GM19452 (cell line): ENCODE measurements around the gene BRIP1.
"Not testable (repeated sequence)": the region's sequence is repeated elsewhere in the genome, so short reads cannot be mapped to it uniquely, and the experiment has no call there.

Source experiments
- ATAC-seq: cut with Tn5 transposase; IDR thresholded peaks from one replicate; pipeline ENCODE4 v1.9.1; 2021; ENCODE audit not compliant: unreplicated experiment

Gene BRIP1

DNA sequence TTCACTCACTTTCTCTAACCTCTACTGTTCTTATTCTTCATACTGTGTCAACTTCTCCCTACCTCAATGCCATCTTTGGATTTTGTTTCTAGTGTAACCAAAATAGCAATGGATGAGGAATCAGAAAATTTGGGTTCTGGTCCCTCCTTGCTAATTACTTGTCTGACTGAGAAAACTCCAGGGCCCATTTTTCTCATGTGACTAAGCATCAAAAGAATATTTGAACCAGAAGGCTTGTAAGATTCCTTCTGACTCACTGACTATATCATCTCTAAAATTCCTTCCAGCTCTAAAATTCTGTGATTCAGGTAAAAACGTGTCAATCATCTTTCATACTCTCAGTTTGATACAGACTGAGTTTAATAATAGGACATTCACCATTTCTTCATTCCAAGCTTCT is 57.9 kb downstream of the BRIP1 start:
- no peak for ATAC-seq

- no peak for ATAC-seq
Measured at GRCh38 chr17:61803796-61804195, 59.5 kb downstream of the BRIP1 start.

DNA sequence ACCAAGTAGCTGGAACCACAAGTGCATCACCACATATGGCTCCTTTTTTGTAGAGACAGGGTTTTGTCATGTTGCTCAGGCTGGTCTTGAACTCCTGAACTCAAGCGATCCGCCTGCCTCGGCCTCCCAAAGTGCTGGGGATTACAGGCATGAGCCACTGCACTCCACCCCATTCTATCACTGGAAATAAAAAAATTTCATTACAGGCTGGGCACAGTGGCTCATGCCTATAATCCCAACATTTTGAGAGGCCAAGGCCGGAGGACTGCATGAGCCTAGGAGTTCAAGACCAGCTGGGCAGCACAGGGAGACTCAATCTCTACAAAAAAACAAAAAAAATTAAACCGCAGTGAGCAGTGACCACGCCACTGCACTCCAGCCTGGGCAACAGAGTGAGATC is 60.1 kb downstream of the BRIP1 start:
- ATAC-seq = no peak

DNA sequence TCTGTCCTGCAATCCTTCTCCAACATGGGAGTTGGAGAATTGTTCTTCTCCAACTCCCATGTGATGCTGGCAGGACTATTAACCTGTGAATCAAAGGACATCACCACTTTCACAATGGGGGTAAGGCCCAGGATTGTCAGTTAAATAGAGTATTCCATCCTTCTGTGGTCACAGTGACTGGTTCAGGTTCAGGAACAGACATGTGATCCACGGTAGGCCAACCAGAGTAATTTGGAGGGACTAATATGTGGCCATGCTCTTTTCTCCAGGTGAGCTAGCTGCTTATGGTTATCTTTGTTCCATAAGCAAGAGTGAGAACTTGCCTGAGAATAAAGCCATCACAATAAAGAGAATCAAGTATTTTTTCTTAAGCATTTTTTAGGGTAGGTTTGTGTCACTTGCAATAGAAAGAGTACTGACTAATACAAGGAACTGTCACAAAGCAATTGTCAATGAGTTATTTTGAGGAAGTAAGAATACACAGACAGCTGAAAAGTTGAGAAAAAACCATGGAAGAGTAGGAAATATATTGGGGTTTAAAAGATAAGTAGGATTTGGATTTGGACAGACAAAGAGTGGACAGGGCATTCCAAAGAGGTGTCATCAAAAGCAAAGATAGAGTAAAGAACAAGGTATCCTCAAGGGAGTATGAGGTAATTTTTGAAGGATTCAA is 63.4 kb downstream of the BRIP1 start:
- ATAC-seq = no peak

- ATAC-seq = no peak
Measured at GRCh38 chr17:61797283-61797682, 66.0 kb downstream of the BRIP1 start.

GRCh38 chr17:61795546-61795945 is 67.8 kb downstream of the BRIP1 start:
- no peak for ATAC-seq

GRCh38 chr17:61794792-61795191 is 68.5 kb downstream of the BRIP1 start:
- ATAC-seq = no peak

DNA sequence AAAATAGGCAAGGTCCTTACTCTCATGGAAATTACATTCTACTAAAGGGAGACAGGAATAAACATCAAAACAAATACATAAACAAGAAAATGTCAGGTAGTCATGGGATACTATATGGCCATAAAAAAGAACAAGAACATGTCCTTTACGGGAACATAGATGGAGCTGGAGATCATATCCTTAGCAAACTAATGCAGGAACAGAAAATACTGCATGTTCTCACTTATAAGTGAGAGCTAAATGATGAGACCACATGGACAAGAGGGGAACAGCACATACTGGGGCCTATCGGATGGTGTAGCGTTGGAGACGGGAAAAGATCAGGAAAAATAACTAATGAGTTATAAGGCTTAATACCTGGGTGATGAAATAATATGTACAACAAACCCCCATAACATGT is 69.1 kb downstream of the BRIP1 start:
- ATAC-seq = no peak

DNA sequence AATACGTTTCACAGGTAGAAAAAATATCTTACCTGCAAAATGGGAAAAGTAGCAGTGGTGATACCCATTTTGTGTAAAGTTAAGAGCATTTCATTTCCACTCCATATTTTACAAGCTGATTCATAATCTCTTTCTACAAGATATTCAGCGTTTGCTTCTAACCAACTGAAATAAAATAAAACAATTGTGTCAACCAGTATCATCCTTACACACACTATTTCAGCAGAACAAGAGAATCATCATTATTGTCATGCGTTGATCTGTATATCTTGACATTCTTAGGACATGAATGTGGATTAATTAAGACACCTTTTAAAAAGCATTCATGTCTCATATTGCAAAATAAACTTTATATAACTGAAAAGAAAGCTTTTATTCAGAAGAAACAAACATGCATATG is 69.8 kb downstream of the BRIP1 start:
- no peak for ATAC-seq

- ATAC-seq = no peak
Measured at GRCh38 chr17:61789872-61790271, 73.5 kb downstream of the BRIP1 start.

GRCh38 chr17:61786088-61786487 is 77.2 kb downstream of the BRIP1 start:
- ATAC-seq = no peak

GRCh38 chr17:61784510-61784909 is 78.8 kb downstream of the BRIP1 start:
- no peak for ATAC-seq

GRCh38 chr17:61783556-61784304 is 79.6 kb downstream of the BRIP1 start:
- no peak for ATAC-seq

- no peak for ATAC-seq
Measured at GRCh38 chr17:61783120-61783519, 80.2 kb downstream of the BRIP1 start.

DNA sequence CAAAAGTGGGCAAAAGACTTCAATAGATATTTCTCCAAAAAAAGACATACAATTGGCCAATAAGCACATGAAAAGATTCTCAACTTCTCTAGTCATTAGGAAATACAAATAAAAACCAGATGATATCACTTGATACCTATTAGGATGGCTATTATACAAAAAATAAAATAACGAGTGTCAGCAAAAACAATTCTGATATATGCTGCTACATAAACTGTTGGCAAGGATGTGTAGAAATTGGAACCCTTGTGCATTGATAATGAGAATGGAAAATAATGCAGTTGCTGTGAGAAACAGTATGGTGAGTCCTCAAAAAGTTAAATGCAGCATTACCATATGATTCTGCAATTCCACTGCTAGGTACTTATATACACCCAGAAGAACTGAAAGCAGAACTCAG is 80.6 kb downstream of the BRIP1 start:
- ATAC-seq = no peak

GRCh38 chr17:61775364-61775763 is 88.0 kb downstream of the BRIP1 start:
- no peak for ATAC-seq

GRCh38 chr17:61774724-61775123 is 88.6 kb downstream of the BRIP1 start:
- ATAC-seq = no peak

GRCh38 chr17:61774087-61774486 is 89.2 kb downstream of the BRIP1 start:
- not testable (repeated sequence) for ATAC-seq

- no peak for ATAC-seq
Measured at GRCh38 chr17:61770752-61771533, 92.4 kb downstream of the BRIP1 start.

GRCh38 chr17:61770043-61770442 is 93.3 kb downstream of the BRIP1 start:
- ATAC-seq = no peak

GRCh38 chr17:61768405-61768804 is 94.9 kb downstream of the BRIP1 start:
- no peak for ATAC-seq

DNA sequence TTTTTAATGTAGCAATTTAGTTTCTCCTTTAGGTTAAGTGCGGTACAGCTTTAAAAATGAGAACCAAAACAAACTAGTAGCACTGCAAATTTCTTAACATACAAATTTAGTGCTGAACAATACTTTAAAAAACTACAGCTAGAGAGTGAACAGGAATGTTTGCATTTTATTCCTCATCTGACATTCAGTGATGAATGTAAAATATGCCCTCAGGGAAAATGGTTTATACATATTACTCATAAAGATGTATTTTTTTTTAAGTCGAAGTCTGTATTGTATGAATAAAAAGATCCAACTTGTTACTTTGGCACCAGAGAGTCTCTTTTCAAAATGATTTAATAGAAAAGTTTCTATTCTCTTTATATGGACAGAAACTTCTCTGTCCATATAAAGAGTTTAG is 96.8 kb downstream of the BRIP1 start:
- no peak for ATAC-seq
